ENCODE data around the gene IL1RAPL1.

- no peak for TF ChIP-seq CEBPB (IDR thresholded peaks at IDR 0.05)
- TF ChIP-seq RFX5 (IDR thresholded peaks at IDR 0.05) = no peak
- no peak for TF ChIP-seq ESRRA (IDR thresholded peaks at IDR 0.05; ENCODE audit: borderline replicate concordance, low read length)
- no peak for TF ChIP-seq CTCF (IDR thresholded peaks at IDR 0.05)
- TF ChIP-seq RAD21 (conservative IDR thresholded peaks at IDR 0.05 in 1 of 2, IDR thresholded peaks at IDR 0.05 in 1 of 2) = no peak
- TF ChIP-seq, protein P1, sequence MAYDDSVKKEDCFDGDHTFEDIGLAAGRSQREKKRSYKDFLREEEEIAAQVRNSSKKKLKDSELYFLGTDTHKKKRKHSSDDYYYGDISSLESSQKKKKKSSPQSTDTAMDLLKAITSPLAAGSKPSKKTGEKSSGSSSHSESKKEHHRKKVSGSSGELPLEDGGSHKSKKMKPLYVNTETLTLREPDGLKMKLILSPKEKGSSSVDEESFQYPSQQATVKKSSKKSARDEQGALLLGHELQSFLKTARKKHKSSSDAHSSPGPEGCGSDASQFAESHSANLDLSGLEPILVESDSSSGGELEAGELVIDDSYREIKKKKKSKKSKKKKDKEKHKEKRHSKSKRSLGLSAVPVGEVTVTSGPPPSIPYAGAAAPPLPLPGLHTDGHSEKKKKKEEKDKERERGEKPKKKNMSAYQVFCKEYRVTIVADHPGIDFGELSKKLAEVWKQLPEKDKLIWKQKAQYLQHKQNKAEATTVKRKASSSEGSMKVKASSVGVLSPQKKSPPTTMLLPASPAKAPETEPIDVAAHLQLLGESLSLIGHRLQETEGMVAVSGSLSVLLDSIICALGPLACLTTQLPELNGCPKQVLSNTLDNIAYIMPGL (CRISPR knock-in tag; IDR thresholded peaks at IDR 0.05; ENCODE audit: borderline replicate concordance) = no peak
- TF ChIP-seq BHLHE40 (IDR thresholded peaks at IDR 0.05; ENCODE audit: low read depth, low read length) = no peak
- no peak for TF ChIP-seq KDM1A (IDR thresholded peaks at IDR 0.05; ENCODE audit: low read depth)
- TF ChIP-seq POLR2AphosphoS2 (conservative IDR thresholded peaks at IDR 0.05; ENCODE audit: low read length) = no peak
- TF ChIP-seq POLR2A (IDR thresholded peaks at IDR 0.05; ENCODE audit: low read length) = no peak
- no peak for TF ChIP-seq SMC3 (IDR thresholded peaks at IDR 0.05)
- TF ChIP-seq RCOR1 (IDR thresholded peaks at IDR 0.05; ENCODE audit: low read depth, low read length) = no peak
- no peak for TF ChIP-seq NR3C1 (IDR thresholded peaks at IDR 0.05)
- no peak for TF ChIP-seq EP300 (IDR thresholded peaks at IDR 0.05)
Measured at GRCh38 chrX:29926659-29927058, 1339.4 kb downstream of the IL1RAPL1 start.
